Mesenchymal stem cell (in vitro differentiated cells and primary cell): ENCODE measurements around the gene COG4.
"Not testable (repeated sequence)": the region's sequence is repeated elsewhere in the genome, so short reads cannot be mapped to it uniquely, and the experiment has no call there.

Experiments used
- DNase-seq: peaks from one replicate; pipeline ENCODE4 v3.0.0-alpha.2; 2013
- H2AFZ ChIP-seq: one replicate; pipeline ENCODE4 v1.6.1; 2013; ENCODE audit warnings: low read depth, mild to moderate bottlenecking, control low read depth, inconsistent platforms, low read length, moderate library complexity
- H2AK5ac ChIP-seq: 2 replicates; pipeline ENCODE4 v1.6.1; 2013; ENCODE audit warnings: low read length, moderate library complexity, mild to moderate bottlenecking, inconsistent platforms; ENCODE audit not compliant: severe bottlenecking
- H2BK120ac ChIP-seq: one replicate; pipeline ENCODE4 v1.6.1; 2013; ENCODE audit warnings: low read depth, mild to moderate bottlenecking, inconsistent platforms, low read length, moderate library complexity
- H2BK12ac ChIP-seq, 2 experiments: one replicate each; pipeline ENCODE4 v1.6.1; 2013; ENCODE audit warnings: inconsistent platforms in 2 of 2, low read length in 2 of 2, mild to moderate bottlenecking in 2 of 2, moderate library complexity in 2 of 2, control low read depth in 1 of 2
- H2BK15ac ChIP-seq: one replicate; pipeline ENCODE4 v1.6.1; 2013; ENCODE audit warnings: mild to moderate bottlenecking, low read depth, inconsistent platforms; ENCODE audit not compliant: poor library complexity, severe bottlenecking
- H2BK5ac ChIP-seq: 2 replicates; pipeline ENCODE4 v1.6.1; 2013; ENCODE audit warnings: low read depth, mild to moderate bottlenecking, low read length, control low read depth, inconsistent platforms; ENCODE audit not compliant: poor library complexity, severe bottlenecking
- H3K14ac ChIP-seq, 2 experiments: one replicate each; pipeline ENCODE4 v1.6.1; 2013; ENCODE audit warnings: inconsistent platforms in 2 of 2, low read length in 2 of 2, control low read depth in 1 of 2, mild to moderate bottlenecking in 1 of 2, moderate library complexity in 1 of 2
- H3K18ac ChIP-seq, 2 experiments: one replicate each; pipeline ENCODE4 v1.6.1; 2013; ENCODE audit warnings: inconsistent platforms in 2 of 2, low read length in 2 of 2, control low read depth in 1 of 2, low read depth in 1 of 2, mild to moderate bottlenecking in 1 of 2
- H3K23ac ChIP-seq, 2 experiments: one replicate each; pipeline ENCODE4 v1.6.1; 2013; ENCODE audit warnings: inconsistent platforms in 2 of 2, low read length in 2 of 2, mild to moderate bottlenecking in 2 of 2, moderate library complexity in 2 of 2, control low read depth in 1 of 2
- H3K27ac ChIP-seq: 2 replicates; pipeline ENCODE4 v1.5.1; 2013; ENCODE audit warnings: mild to moderate bottlenecking, moderate library complexity, low read length, control low read depth, inconsistent platforms; ENCODE audit not compliant: poor library complexity, severe bottlenecking
- H3K27me3 ChIP-seq, 2 experiments: 2 replicates each; pipeline versions ENCODE4 v1.6.1 to v1.7.0; 2013; ENCODE audit warnings: low read length in 2 of 2, mild to moderate bottlenecking in 2 of 2, moderate library complexity in 2 of 2, control low read depth in 1 of 2, inconsistent platforms in 1 of 2; ENCODE audit not compliant: control insufficient read depth in 1 of 2, insufficient read depth in 1 of 2
- H3K36me3 ChIP-seq, 2 experiments: 2 replicates each; pipeline versions ENCODE4 v1.6.1 to v1.7.0; 2013; ENCODE audit warnings: low read length in 2 of 2, control low read depth in 1 of 2, inconsistent platforms in 1 of 2, low read depth in 1 of 2, mild to moderate bottlenecking in 1 of 2; ENCODE audit not compliant: insufficient read depth in 2 of 2, control insufficient read depth in 1 of 2
- H3K4ac ChIP-seq, 2 experiments: one replicate each; pipeline ENCODE4 v1.6.1; 2013; ENCODE audit warnings: inconsistent platforms in 2 of 2, low read length in 2 of 2, mild to moderate bottlenecking in 2 of 2, moderate library complexity in 2 of 2, control low read depth in 1 of 2, low read depth in 1 of 2
- H3K4me1 ChIP-seq: 2 replicates; pipeline ENCODE4 v1.6.1; 2013; ENCODE audit warnings: low read depth, low read length, control low read depth; ENCODE audit not compliant: control insufficient read depth, insufficient read depth
- H3K4me2 ChIP-seq: 2 replicates; pipeline ENCODE4 v1.6.1; 2013; ENCODE audit warnings: low read length, mild to moderate bottlenecking, inconsistent platforms; ENCODE audit not compliant: poor library complexity, severe bottlenecking
- H3K4me3 ChIP-seq, 2 experiments: 2 replicates each; pipeline versions ENCODE4 v1.5.1 to v1.7.0; 2013; ENCODE audit warnings: low read length in 2 of 2, mild to moderate bottlenecking in 2 of 2, control low read depth in 1 of 2, low read depth in 1 of 2; ENCODE audit not compliant: insufficient read depth in 1 of 2
- H3K79me1 ChIP-seq: replicated peaks from 2 replicates; pipeline ENCODE4 v1.6.1; 2013; ENCODE audit warnings: mild to moderate bottlenecking, control low read depth, low read length, inconsistent platforms; ENCODE audit not compliant: poor library complexity, severe bottlenecking
- H3K9ac ChIP-seq: 2 replicates; pipeline ENCODE4 v1.7.0; 2013; ENCODE audit warnings: mild to moderate bottlenecking, low read length, moderate library complexity
- H3K9me3 ChIP-seq: 2 replicates; pipeline ENCODE4 v1.7.0; 2013; ENCODE audit warnings: mild to moderate bottlenecking, low read length; ENCODE audit not compliant: control insufficient read depth
- H4K8ac ChIP-seq: one replicate; pipeline ENCODE4 v1.6.1; 2013; ENCODE audit warnings: inconsistent platforms, mild to moderate bottlenecking, low read length, moderate library complexity
- H4K91ac ChIP-seq: one replicate; pipeline ENCODE4 v1.6.1; 2013; ENCODE audit warnings: mild to moderate bottlenecking, low read length, inconsistent platforms
- WGBS: methylation state at CpG from one replicate; pipeline ENCODE4 v1.1.7; 2013; ENCODE audit warnings: mixed read lengths; 5-methylcytosine and 5-hydroxymethylcytosine counted together

COG4 gene

GRCh38 chr16:70529051-70529777 lies 5.9 kb upstream of the COG4 start:
- H3K9me3 ChIP-seq: no peaks in the 10 kb centered on the region
- H2AFZ ChIP-seq: no peak overlapping the region
- H2BK12ac ChIP-seq: no peak overlapping the region
- no peak overlapping the region for H3K18ac ChIP-seq
- no peak overlapping the region for H3K4me2 ChIP-seq
- H3K23ac ChIP-seq: no peak overlapping the region
- WGBS: 90% methylated on average over 7 of the region's 8 CpGs
- H3K4me1 ChIP-seq: peaks cover 8% of the 10 kb centered on the region
- no peak overlapping the region for H2AK5ac ChIP-seq
- no peak overlapping the region for H2BK120ac ChIP-seq
- peak overlapping the region; percentile 5 for H3K27ac ChIP-seq
- H3K9ac ChIP-seq: peak overlapping the region; percentile 69
- peaks cover 5% of the 10 kb centered on the region for H3K79me1 ChIP-seq
- H3K27me3 ChIP-seq: no peaks in the 10 kb centered on the region
- H2BK15ac ChIP-seq: no peak overlapping the region
- peaks cover 37 to 65% of the 10 kb centered on the region in 2 experiments for H3K36me3 ChIP-seq
- H4K91ac ChIP-seq: no peak overlapping the region
- no peak overlapping the region for H4K8ac ChIP-seq
- no peak overlapping the region for H3K4ac ChIP-seq
- peak; percentile 73 for DNase-seq
- no peak overlapping the region for H2BK5ac ChIP-seq
- no peak overlapping the region for H3K4me3 ChIP-seq
- no peak overlapping the region for H3K14ac ChIP-seq

- Histone ChIP-seq H3K4me3 (peak overlapping the region in 1 of 2 experiments; percentile 54), H3K4ac (no peak overlapping the region), H2BK5ac (no peak overlapping the region), H3K14ac (no peak overlapping the region), H3K36me3 (peaks cover 35 to 48% of the 10 kb centered on the region in 2 experiments), H3K23ac (no peak overlapping the region), H2BK15ac (no peak overlapping the region), H2BK120ac (no peak overlapping the region), H2BK12ac (no peak overlapping the region), H3K79me1 (peaks cover 5% of the 10 kb centered on the region), H3K27me3 (no peaks in the 10 kb centered on the region), H2AFZ (no peak overlapping the region), H3K4me2 (no peak overlapping the region), H3K27ac (no peak overlapping the region), H4K91ac (no peak overlapping the region), H3K4me1 (peaks cover 8% of the 10 kb centered on the region), H4K8ac (no peak overlapping the region), H3K9me3 (no peaks in the 10 kb centered on the region), H3K9ac (peak overlapping the region; percentile 64), H2AK5ac (no peak overlapping the region), H3K18ac (no peak overlapping the region)
- no peak for DNase-seq
- WGBS: 93% methylated on average over 8 of the region's 8 CpGs
Observed at GRCh38 chr16:70527315-70527996, 4.1 kb upstream of the COG4 start.

- peak overlapping the region in 1 of 2 experiments; percentile 54 for H3K4me3 ChIP-seq
- H4K91ac ChIP-seq: no peak overlapping the region
- H3K23ac ChIP-seq: no peak overlapping the region
- no peak overlapping the region for H3K14ac ChIP-seq
- no peak overlapping the region for H2AK5ac ChIP-seq
- H3K18ac ChIP-seq: no peak overlapping the region
- peak overlapping the region; percentile 1 for H3K4me2 ChIP-seq
- no peak overlapping the region for H2BK15ac ChIP-seq
- no peaks in the 10 kb centered on the region for H3K9me3 ChIP-seq
- H2AFZ ChIP-seq: no peak overlapping the region
- peaks cover 12% of the 10 kb centered on the region for H3K4me1 ChIP-seq
- WGBS: 82% methylated on average over 5 of the region's 6 CpGs
- H2BK5ac ChIP-seq: no peak overlapping the region
- no peak overlapping the region for H2BK12ac ChIP-seq
- no peak overlapping the region for H2BK120ac ChIP-seq
- peak overlapping the region; percentile 64 for H3K9ac ChIP-seq
- H3K27ac ChIP-seq: no peak overlapping the region
- no peaks in the 10 kb centered on the region for H3K79me1 ChIP-seq
- no peak for DNase-seq
- H3K4ac ChIP-seq: no peak overlapping the region
- H3K36me3 ChIP-seq: peaks cover 29 to 39% of the 10 kb centered on the region in 2 experiments
- H4K8ac ChIP-seq: no peak overlapping the region
- no peaks in the 10 kb centered on the region for H3K27me3 ChIP-seq
Observed at GRCh38 chr16:70526403-70526802, 3.0 kb upstream of the COG4 start.

GRCh38 chr16:70524399-70524825 lies 1.1 kb upstream of the COG4 start:
- not testable (repeated sequence) for H2BK120ac ChIP-seq, H2AFZ ChIP-seq, H3K79me1 ChIP-seq, H2BK12ac ChIP-seq, H2BK5ac ChIP-seq, H3K27me3 ChIP-seq, H3K14ac ChIP-seq, H4K8ac ChIP-seq, DNase-seq, H2AK5ac ChIP-seq, H3K9me3 ChIP-seq, H2BK15ac ChIP-seq, H4K91ac ChIP-seq, H3K23ac ChIP-seq
- Histone ChIP-seq H3K9ac (peak overlapping the region; percentile 93), H3K36me3 (peaks cover 13 to 27% of the 10 kb centered on the region in 2 experiments), H3K18ac (peak overlapping the region; percentile 9 to 91), H3K4me1 (peaks cover 16% of the 10 kb centered on the region), H3K27ac (peak overlapping the region; percentile 81), H3K4me3 (peak overlapping the region; percentile 69 to 84), H3K4ac (peak overlapping the region in 1 of 2 experiments; percentile 44), H3K4me2 (peak overlapping the region; percentile 26)
- 2% methylated on average over 24 of the region's 24 CpGs for WGBS
